Astrocyte (in vitro differentiated cells and primary cell): ENCODE data around the gene KCNG4. TPM values are rescaled to one million over a fixed set of nuclear protein-coding genes. Genes with fewer than 3 reads are reported as not detected.

ENCODE experiments used
- DNase-seq: peaks from one replicate; pipeline ENCODE4 v3.0.0-alpha.2; 2010; ENCODE audit warnings: low read depth
- FAIRE-seq: peaks from 2 replicates; lab custom pipeline; 2011; peaks lifted over from hg19 to GRCh38; lab: Jason Lieb, UNC
- H2AFZ ChIP-seq: 2 replicates; pipeline ENCODE4 v1.6.0; 2012; ENCODE audit warnings: low read depth, low read length, inconsistent platforms
- H3K27ac ChIP-seq: 2 replicates; pipeline ENCODE4 v1.5.1; 2011; ENCODE audit warnings: low read depth, low read length, inconsistent platforms
- H3K27me3 ChIP-seq: 2 replicates; pipeline ENCODE4 v1.6.0; 2011; ENCODE audit warnings: low read length, inconsistent platforms; ENCODE audit not compliant: insufficient read depth
- H3K36me3 ChIP-seq: 2 replicates; pipeline ENCODE4 v1.5.1; 2011; ENCODE audit warnings: low read length, inconsistent platforms; ENCODE audit not compliant: insufficient read depth
- H3K4me1 ChIP-seq: 2 replicates; pipeline ENCODE4 v1.5.1; 2011; ENCODE audit warnings: low read length, inconsistent platforms; ENCODE audit not compliant: insufficient read depth
- H3K4me2 ChIP-seq: 2 replicates; pipeline ENCODE4 v1.6.0; 2012; ENCODE audit warnings: low read length, inconsistent platforms
- H3K4me3 ChIP-seq: 2 replicates; pipeline ENCODE4 v1.5.1; 2011; ENCODE audit warnings: low read depth, mild to moderate bottlenecking, low read length, inconsistent platforms; ENCODE audit not compliant: insufficient read depth
- H3K79me2 ChIP-seq: 2 replicates; pipeline ENCODE4 v1.6.0; 2012; ENCODE audit warnings: mild to moderate bottlenecking, low read length, inconsistent platforms; ENCODE audit not compliant: insufficient read depth
- H3K9ac ChIP-seq: 2 replicates; pipeline ENCODE4 v1.6.0; 2012; ENCODE audit warnings: mild to moderate bottlenecking, low read length, inconsistent platforms
- H3K9me3 ChIP-seq: 2 replicates; pipeline ENCODE4 v1.5.1; 2012; ENCODE audit warnings: low read depth, mild to moderate bottlenecking, low read length, inconsistent platforms; ENCODE audit not compliant: insufficient read depth
- H4K20me1 ChIP-seq: 2 replicates; pipeline ENCODE4 v1.6.0; 2012; ENCODE audit warnings: low read length, inconsistent platforms; ENCODE audit not compliant: insufficient read depth
- H3K27ac Mint-ChIP-seq: one replicate; pipeline ENCODE4 v1.8.0; 2021; ENCODE audit warnings: mild to moderate bottlenecking, mixed read lengths; ENCODE audit not compliant: unreplicated experiment
- H3K27me3 Mint-ChIP-seq: one replicate; pipeline ENCODE4 v1.8.0; 2021; ENCODE audit warnings: low read depth, mixed read lengths; ENCODE audit not compliant: unreplicated experiment
- H3K36me3 Mint-ChIP-seq: one replicate; pipeline ENCODE4 v1.8.0; 2021; ENCODE audit warnings: low read depth, mixed read lengths; ENCODE audit not compliant: unreplicated experiment
- H3K4me1 Mint-ChIP-seq: one replicate; pipeline ENCODE4 v1.8.0; 2021; ENCODE audit warnings: low read depth, mixed read lengths; ENCODE audit not compliant: unreplicated experiment
- H3K4me3 Mint-ChIP-seq: one replicate; pipeline ENCODE4 v1.8.0; 2021; ENCODE audit warnings: mild to moderate bottlenecking, moderate library complexity, mixed read lengths; ENCODE audit not compliant: unreplicated experiment
- H3K9me3 Mint-ChIP-seq: one replicate; pipeline ENCODE4 v1.8.0; 2021; ENCODE audit warnings: mild to moderate bottlenecking, mixed read lengths; ENCODE audit not compliant: unreplicated experiment
- EZH2 ChIP-seq: IDR thresholded peaks from 2 replicates; pipeline ENCODE4 v1.6.1; 2012; ENCODE audit warnings: mild to moderate bottlenecking, low read length, inconsistent platforms; ENCODE audit not compliant: insufficient read depth
- total RNA-seq: library from RNA; stranded (reverse); gene quantifications from 2 replicates; pipeline ENCODE4 v1.2.1, GENCODE V29; 2021
- TF ChIP-seq, protein P1 (sequence below): IDR thresholded peaks from 2 replicates; pipeline ENCODE4 v1.5.1; 2011; ENCODE audit warnings: low read depth, mild to moderate bottlenecking, inconsistent platforms, low read length, moderate library complexity; ENCODE audit not compliant: insufficient read depth

Gene KCNG4
- total RNA-seq, 1 donor from 2014 or later, result not detected

DNA sequence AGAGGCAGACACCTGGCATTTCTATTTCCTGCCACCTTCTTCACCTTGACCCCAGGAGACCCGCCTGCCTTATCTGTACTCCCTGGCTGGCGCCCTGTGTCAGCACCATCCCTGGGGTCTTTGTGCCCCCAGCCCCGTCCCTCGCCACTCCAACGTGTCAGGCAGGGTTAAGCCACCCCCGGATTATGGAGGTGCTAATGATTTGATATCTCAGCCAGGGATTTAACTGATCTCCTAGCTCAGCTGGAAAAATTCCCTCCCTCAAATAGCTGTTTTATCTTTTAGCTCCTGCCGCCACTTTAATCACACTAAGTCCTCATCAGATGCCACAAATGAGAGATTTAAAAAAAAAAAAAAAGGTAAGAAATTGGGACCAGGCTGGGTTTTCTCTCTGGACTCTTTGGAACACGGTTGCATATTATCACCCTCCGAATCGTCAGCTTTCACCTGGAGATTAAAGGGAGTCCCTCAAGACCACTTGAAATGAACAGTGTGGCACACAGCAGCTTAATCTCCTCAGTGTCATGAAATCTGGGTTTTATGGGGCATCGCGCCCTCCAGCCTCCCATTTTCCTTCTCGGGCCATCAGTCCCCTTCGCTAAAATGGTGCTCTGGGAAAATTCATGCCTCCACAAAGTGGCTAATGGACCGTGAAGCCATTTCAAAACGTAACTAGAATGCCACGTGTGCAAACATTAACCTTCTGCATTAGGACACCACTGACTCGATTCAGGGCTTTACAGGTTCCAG is 28.7 kb upstream of the KCNG4 start:
- H3K4me3 ChIP-seq, result no peak overlapping the region
- H3K4me1 ChIP-seq, result no peaks in the 10 kb centered on the region
- TF ChIP-seq, protein P1, sequence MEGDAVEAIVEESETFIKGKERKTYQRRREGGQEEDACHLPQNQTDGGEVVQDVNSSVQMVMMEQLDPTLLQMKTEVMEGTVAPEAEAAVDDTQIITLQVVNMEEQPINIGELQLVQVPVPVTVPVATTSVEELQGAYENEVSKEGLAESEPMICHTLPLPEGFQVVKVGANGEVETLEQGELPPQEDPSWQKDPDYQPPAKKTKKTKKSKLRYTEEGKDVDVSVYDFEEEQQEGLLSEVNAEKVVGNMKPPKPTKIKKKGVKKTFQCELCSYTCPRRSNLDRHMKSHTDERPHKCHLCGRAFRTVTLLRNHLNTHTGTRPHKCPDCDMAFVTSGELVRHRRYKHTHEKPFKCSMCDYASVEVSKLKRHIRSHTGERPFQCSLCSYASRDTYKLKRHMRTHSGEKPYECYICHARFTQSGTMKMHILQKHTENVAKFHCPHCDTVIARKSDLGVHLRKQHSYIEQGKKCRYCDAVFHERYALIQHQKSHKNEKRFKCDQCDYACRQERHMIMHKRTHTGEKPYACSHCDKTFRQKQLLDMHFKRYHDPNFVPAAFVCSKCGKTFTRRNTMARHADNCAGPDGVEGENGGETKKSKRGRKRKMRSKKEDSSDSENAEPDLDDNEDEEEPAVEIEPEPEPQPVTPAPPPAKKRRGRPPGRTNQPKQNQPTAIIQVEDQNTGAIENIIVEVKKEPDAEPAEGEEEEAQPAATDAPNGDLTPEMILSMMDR, result no peak
- no peak for TF ChIP-seq EZH2
- no peaks in the 10 kb centered on the region for H3K9me3 ChIP-seq
- Mint-ChIP-seq H3K4me1 (no peaks in the 10 kb centered on the region), H3K27me3 (peaks cover 20% of the 10 kb centered on the region), H3K27ac (no peak overlapping the region), H3K36me3 (no peaks in the 10 kb centered on the region), H3K9me3 (peaks cover 2% of the 10 kb centered on the region), H3K4me3 (no peak overlapping the region)
- FAIRE-seq (no peak), DNase-seq (no peak)
- no peak overlapping the region for H3K27ac ChIP-seq
- no peaks in the 10 kb centered on the region for H3K79me2 ChIP-seq
- no peaks in the 10 kb centered on the region for H4K20me1 ChIP-seq
- H2AFZ ChIP-seq, result no peak overlapping the region
- no peak overlapping the region for H3K9ac ChIP-seq
- H3K36me3 ChIP-seq, result no peaks in the 10 kb centered on the region
- H3K27me3 ChIP-seq, result peaks cover 20% of the 10 kb centered on the region
- H3K4me2 ChIP-seq, result no peak overlapping the region

DNA sequence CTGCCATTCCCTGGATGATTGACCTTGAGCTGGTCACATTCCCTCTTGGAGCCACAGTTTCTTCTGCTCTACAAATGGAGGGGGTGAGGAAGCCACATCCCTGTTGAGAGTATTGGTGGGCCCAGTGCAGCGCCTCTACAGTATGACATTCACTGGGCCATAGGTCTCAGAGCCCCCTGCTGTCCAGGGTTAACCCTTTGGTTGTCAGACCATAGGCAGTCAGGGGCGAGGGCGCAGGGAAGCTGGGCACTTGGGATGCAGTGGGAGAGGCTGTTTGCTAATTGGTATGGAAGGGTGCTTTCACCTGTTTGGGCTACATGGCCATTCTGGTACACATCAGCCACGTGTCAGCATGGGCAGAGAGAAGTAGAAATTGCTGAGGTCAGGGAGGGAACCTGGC is 27.6 kb upstream of the KCNG4 start:
- FAIRE-seq, result no peak
- H3K27me3 ChIP-seq, result peaks cover 19% of the 10 kb centered on the region
- no peak overlapping the region for H2AFZ ChIP-seq
- no peak for DNase-seq
- H4K20me1 ChIP-seq, result no peaks in the 10 kb centered on the region
- H3K27ac ChIP-seq, result no peak overlapping the region
- H3K79me2 ChIP-seq, result no peaks in the 10 kb centered on the region
- no peaks in the 10 kb centered on the region for H3K36me3 ChIP-seq
- Mint-ChIP-seq H3K4me3 (no peak overlapping the region), H3K36me3 (no peaks in the 10 kb centered on the region), H3K27me3 (peaks cover 23% of the 10 kb centered on the region), H3K9me3 (peaks cover 2% of the 10 kb centered on the region), H3K27ac (no peak overlapping the region), H3K4me1 (no peaks in the 10 kb centered on the region)
- H3K4me1 ChIP-seq, result no peaks in the 10 kb centered on the region
- H3K4me3 ChIP-seq, result no peak overlapping the region
- no peak overlapping the region for H3K9ac ChIP-seq
- H3K9me3 ChIP-seq, result no peaks in the 10 kb centered on the region
- TF ChIP-seq, protein P1, result no peak
- no peak for TF ChIP-seq EZH2
- H3K4me2 ChIP-seq, result no peak overlapping the region

DNA sequence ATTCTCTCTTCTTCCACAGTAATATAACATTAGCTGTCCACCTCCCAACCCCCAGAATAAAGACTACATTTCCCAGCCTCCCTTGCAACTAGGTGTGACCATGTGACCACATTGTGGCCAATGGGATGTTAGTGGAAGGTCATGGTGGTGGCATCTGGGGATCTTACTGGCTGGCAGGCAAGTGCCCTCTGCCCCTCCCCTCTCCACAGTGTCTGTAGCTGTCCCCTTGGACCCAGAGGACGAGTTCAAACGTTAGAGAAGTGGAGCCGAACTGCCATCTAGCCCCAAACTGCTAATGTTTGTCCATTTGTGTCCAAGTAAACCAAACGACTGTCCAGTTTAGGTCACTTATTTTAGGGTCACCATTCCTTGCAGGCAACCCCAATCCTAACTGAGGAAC is 26.6 kb upstream of the KCNG4 start:
- no peak overlapping the region for H3K27ac ChIP-seq
- H3K27me3 Mint-ChIP-seq, result peaks cover 25% of the 10 kb centered on the region
- no peaks in the 10 kb centered on the region for H3K36me3 ChIP-seq
- H3K4me3 ChIP-seq, result no peak overlapping the region
- H2AFZ ChIP-seq, result no peak overlapping the region
- no peaks in the 10 kb centered on the region for H3K9me3 ChIP-seq
- H3K4me1 ChIP-seq, result no peaks in the 10 kb centered on the region
- no peak overlapping the region for H3K27ac Mint-ChIP-seq
- H3K4me2 ChIP-seq, result no peak overlapping the region
- no peaks in the 10 kb centered on the region for H3K79me2 ChIP-seq
- H3K4me1 Mint-ChIP-seq, result no peaks in the 10 kb centered on the region
- DNase-seq (peak; percentile 42), FAIRE-seq (no peak)
- no peak overlapping the region for H3K9ac ChIP-seq
- H3K27me3 ChIP-seq, result peaks cover 22% of the 10 kb centered on the region
- H3K4me3 Mint-ChIP-seq, result no peak overlapping the region
- no peak for TF ChIP-seq EZH2
- TF ChIP-seq, protein P1, result no peak
- H3K36me3 Mint-ChIP-seq, result no peaks in the 10 kb centered on the region
- no peaks in the 10 kb centered on the region for H4K20me1 ChIP-seq
- peaks cover 2% of the 10 kb centered on the region for H3K9me3 Mint-ChIP-seq
